Cardiac muscle cell (in vitro differentiated cells and primary cell): ENCODE results near the gene FAAH2. TPM values are rescaled to one million over a fixed set of nuclear protein-coding genes. Genes with fewer than 3 reads are reported as not detected.
A peak's percentile ranks its signal among the peaks of the same experiment; 100 is the strongest.

Experiments used
- DNase-seq, 2 donors: peaks; one replicate each; pipeline versions ENCODE4 v3.0.0 to v3.0.0-alpha.2; 2010 to 2017; ENCODE audit warnings: low read depth in 1 of 2, low spot score in 1 of 2
- H3K27ac ChIP-seq: fragments of 200-600 bp; sonication (generic); 2 replicates; pipeline ENCODE4 v1.5.1; 2016
- H3K27me3 ChIP-seq: fragments of 200-600 bp; sonication (generic); 2 replicates; pipeline ENCODE4 v1.6.0; 2016; ENCODE audit warnings: control low read depth
- H3K36me3 ChIP-seq: fragments of 200-600 bp; sonication (generic); 2 replicates; pipeline ENCODE4 v1.5.1; 2016; ENCODE audit warnings: control low read depth
- H3K4me1 ChIP-seq: fragments of 200-600 bp; sonication (generic); 2 replicates; pipeline ENCODE4 v1.8.1; 2017; ENCODE audit warnings: low read depth, mild to moderate bottlenecking, mixed run types
- H3K4me3 ChIP-seq: fragments of 200-600 bp; sonication (generic); 2 replicates; pipeline ENCODE4 v1.5.1; 2016; ENCODE audit warnings: mild to moderate bottlenecking
- H3K9me3 ChIP-seq: fragments of 200-600 bp; sonication (generic); 2 replicates; pipeline ENCODE4 v1.5.1; 2017; ENCODE audit warnings: low read depth, mild to moderate bottlenecking, control low read depth
- CTCF ChIP-seq: IDR thresholded peaks from 2 replicates; pipeline ENCODE4 v1.5.1; 2012; ENCODE audit warnings: low read depth, mild to moderate bottlenecking, low read length
- polyA plus RNA-seq: library from polyadenylated mRNA; unstranded; fragments of >200 nt; fragmentation: Nextera tagmentation; extraction: Ambion mirVana; gene quantifications from 2 replicates; pipeline ENCODE4 v1.2.1, GENCODE V29; 2016
- total RNA-seq: library from RNA; depleted of rRNA; stranded (reverse); fragments of >200 nt; gene quantifications from 2 replicates; pipeline ENCODE4 v1.2.3, GENCODE V29; 2016

FAAH2 gene
- total and polyA plus RNA-seq, 2 experiments from 2014 or later = 1.5 to 3.6 TPM

GRCh38 chrX:57364145-57364544 lies 77.6 kb downstream of the FAAH2 start:
- H3K27ac ChIP-seq = no peak overlapping the region

GRCh38 chrX:57366430-57366829 lies 79.9 kb downstream of the FAAH2 start:
- H3K36me3 ChIP-seq = no peaks in the 10 kb centered on the region
- TF ChIP-seq CTCF = no peak
- H3K27ac ChIP-seq = no peak overlapping the region
- no peak for DNase-seq
- no peaks in the 10 kb centered on the region for H3K27me3 ChIP-seq
- H3K4me3 ChIP-seq = no peak overlapping the region
- no peaks in the 10 kb centered on the region for H3K9me3 ChIP-seq
- no peaks in the 10 kb centered on the region for H3K4me1 ChIP-seq

More at GRCh38 chrX:57364145-57364544, 77.6 kb downstream of the FAAH2 start:
- no peak for DNase-seq
- H3K4me3 ChIP-seq = no peak overlapping the region
- no peaks in the 10 kb centered on the region for H3K36me3 ChIP-seq
- H3K27me3 ChIP-seq = no peaks in the 10 kb centered on the region
- H3K4me1 ChIP-seq = no peaks in the 10 kb centered on the region
- no peak for TF ChIP-seq CTCF
- H3K9me3 ChIP-seq = no peaks in the 10 kb centered on the region

- Histone ChIP-seq H3K36me3 (no peaks in the 10 kb centered on the region), H3K27me3 (no peaks in the 10 kb centered on the region), H3K9me3 (no peaks in the 10 kb centered on the region), H3K27ac (no peak overlapping the region), H3K4me3 (no peak overlapping the region), H3K4me1 (no peaks in the 10 kb centered on the region)
- TF ChIP-seq CTCF = no peak
- peak in 1 of 2 donors; percentile 1 for DNase-seq
Observed at GRCh38 chrX:57367649-57368048, 81.1 kb downstream of the FAAH2 start.

GRCh38 chrX:57368158-57368557 lies 81.7 kb downstream of the FAAH2 start:
- no peaks in the 10 kb centered on the region for H3K4me1 ChIP-seq

GRCh38 chrX:57379296-57379695 lies 92.8 kb downstream of the FAAH2 start:
- Histone ChIP-seq H3K27me3 (no peaks in the 10 kb centered on the region), H3K4me1 (no peaks in the 10 kb centered on the region), H3K9me3 (no peaks in the 10 kb centered on the region), H3K27ac (no peak overlapping the region), H3K36me3 (no peaks in the 10 kb centered on the region), H3K4me3 (no peak overlapping the region)
- no peak for DNase-seq
- no peak for TF ChIP-seq CTCF

More at GRCh38 chrX:57368158-57368557, 81.7 kb downstream of the FAAH2 start:
- no peak for DNase-seq
- Histone ChIP-seq H3K27ac (no peak overlapping the region), H3K36me3 (no peaks in the 10 kb centered on the region), H3K9me3 (no peaks in the 10 kb centered on the region), H3K4me3 (no peak overlapping the region), H3K27me3 (no peaks in the 10 kb centered on the region)
- no peak for TF ChIP-seq CTCF
